HG03095 (cell line): ENCODE data around the gene CAMSAP1.

Experiments
- ATAC-seq: cut with Tn5 transposase; IDR thresholded peaks from one replicate; pipeline ENCODE4 v1.9.1; 2021; ENCODE audit warnings: moderate library complexity; ENCODE audit not compliant: unreplicated experiment

CAMSAP1 gene

GRCh38 chr9:135794361-135794885 is 112.9 kb downstream of the CAMSAP1 start:
- ATAC-seq: no peak

GRCh38 chr9:135794057-135794335 is 113.3 kb downstream of the CAMSAP1 start:
- ATAC-seq: no peak

- no peak for ATAC-seq
These were observed 113.9 kb downstream of the CAMSAP1 start for GRCh38 chr9:135793221-135794056.

GRCh38 chr9:135792268-135793128 is 114.8 kb downstream of the CAMSAP1 start:
- ATAC-seq: no peak

GRCh38 chr9:135791431-135792267 is 115.7 kb downstream of the CAMSAP1 start:
- no peak for ATAC-seq

GRCh38 chr9:135790850-135791249 is 116.5 kb downstream of the CAMSAP1 start:
- no peak for ATAC-seq

- ATAC-seq: no peak
These were observed 117.0 kb downstream of the CAMSAP1 start for GRCh38 chr9:135790356-135790755.

DNA sequence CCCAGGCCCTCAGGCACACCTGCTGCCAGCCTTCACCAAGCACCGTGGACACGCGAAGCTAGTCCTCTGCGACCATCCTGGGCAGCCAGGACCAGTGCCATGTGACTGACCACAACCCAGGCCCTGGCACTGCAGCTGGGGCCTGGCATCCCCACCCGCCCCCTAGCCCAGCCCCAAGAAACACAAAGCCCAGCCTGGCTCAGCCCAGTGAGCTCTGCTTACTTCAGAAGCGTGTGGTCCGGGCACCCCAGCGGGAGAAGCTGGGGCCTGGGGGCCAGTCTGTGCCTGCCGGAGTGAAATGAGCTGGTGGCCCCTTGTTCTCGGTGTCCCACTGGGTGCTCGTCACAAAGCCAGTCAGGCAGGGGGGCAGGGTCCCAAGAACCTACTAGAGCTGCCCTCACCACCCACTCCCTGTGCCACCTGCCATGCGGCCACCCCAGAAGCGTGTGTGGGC is 117.5 kb downstream of the CAMSAP1 start:
- ATAC-seq: no peak

DNA sequence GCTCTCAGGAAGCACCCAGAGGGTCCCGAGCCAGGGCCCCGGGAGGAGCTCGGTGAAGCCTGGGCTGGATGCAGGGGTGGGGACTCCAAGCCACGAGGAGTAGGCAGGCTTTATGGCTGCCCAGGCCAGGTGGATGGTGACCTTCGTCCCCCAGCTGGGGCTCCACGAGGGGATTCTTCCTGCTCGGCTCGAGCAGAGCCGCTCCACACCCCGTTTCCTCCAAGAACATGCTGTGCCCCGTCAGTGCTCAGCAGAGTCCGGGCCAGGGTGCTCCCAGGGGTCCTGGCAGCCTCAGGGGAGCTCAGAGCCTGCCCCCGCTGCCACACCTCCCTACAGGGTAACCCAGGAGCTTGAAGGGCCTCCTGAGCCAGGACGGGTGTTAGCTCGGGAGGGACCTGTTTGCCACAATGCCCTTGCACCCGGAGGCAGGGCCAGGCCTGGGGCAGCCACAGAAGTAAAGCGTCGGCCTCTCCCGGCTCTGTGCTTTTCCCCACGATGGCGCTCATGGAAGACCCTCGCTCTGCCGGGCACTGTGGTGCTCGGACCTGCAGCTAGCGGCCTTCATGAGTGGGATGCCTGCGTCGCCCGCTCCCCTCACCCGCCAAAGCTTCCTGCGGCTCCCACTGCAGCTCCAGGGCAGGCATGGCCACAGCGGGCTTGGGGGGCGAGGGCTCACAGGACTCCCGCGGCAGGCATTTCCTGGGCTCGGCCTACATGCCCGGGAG is 118.6 kb downstream of the CAMSAP1 start:
- no peak for ATAC-seq

GRCh38 chr9:135787776-135788575 is 119.4 kb downstream of the CAMSAP1 start:
- ATAC-seq: no peak

DNA sequence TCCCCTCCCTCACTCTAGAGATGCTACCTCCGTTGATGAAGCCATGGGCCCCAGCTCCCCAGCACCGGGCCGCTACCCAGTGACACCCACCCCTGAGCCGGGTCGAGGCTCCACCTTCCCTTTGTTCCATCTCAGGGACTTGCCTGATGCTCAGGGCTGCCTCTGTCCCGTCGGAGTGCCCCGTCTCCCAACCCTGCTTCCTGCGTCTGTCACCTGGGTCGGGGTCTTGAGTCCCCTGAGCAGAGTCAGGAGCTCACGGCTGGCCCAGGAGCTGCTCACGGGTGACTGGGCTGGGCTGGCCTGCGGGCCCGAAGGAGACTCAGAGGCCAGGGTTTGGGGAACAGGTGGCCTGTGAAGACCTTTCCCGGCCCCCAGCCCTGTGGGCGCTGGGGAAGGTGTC is 120.0 kb downstream of the CAMSAP1 start:
- ATAC-seq: no peak

- ATAC-seq: no peak
These were observed 121.1 kb downstream of the CAMSAP1 start for GRCh38 chr9:135786146-135786690.

GRCh38 chr9:135785013-135785575 is 122.3 kb downstream of the CAMSAP1 start:
- ATAC-seq: no peak

- ATAC-seq: no peak
These were observed 123.7 kb downstream of the CAMSAP1 start for GRCh38 chr9:135783540-135784245.

DNA sequence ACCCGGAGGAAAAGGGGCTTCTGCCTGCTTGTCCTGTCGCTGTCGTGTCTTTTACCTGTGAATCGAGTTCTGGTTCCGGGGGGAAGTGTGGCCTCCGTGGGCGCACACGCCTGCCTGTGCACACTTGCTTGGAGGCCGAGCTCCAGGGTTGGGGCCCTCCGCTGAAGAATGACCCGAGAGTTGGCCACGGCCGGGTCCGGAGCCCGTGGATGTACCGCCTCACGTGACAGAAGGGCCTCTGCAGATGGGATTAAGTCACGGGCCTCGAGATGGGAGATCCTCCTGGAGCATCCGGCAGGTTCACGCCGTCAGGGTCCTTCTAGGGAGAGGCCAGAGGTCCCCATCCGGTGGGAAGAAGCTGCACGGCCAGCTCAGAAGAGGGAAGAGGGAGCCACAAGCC is 124.4 kb downstream of the CAMSAP1 start:
- ATAC-seq: no peak

DNA sequence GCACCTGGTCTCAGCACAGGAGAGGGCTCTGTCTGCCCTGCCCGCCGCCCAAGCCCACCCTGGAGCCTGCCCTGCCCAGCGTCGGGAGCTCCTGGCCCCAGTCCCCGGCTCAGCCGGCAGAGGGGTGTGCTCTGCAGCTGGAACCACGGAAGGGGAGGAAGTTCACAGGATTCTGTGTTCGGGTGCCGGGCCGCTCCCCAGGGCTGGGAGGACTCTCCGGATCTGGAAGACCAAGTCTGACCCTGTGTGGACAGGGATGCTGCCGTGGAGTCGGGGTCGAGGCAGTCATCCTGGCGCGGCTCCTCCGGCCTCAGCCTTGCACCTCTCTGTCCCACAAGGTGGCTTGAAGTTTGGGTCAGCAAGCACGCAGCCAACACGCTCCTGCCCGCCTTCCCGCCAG is 126.7 kb downstream of the CAMSAP1 start:
- no peak for ATAC-seq

DNA sequence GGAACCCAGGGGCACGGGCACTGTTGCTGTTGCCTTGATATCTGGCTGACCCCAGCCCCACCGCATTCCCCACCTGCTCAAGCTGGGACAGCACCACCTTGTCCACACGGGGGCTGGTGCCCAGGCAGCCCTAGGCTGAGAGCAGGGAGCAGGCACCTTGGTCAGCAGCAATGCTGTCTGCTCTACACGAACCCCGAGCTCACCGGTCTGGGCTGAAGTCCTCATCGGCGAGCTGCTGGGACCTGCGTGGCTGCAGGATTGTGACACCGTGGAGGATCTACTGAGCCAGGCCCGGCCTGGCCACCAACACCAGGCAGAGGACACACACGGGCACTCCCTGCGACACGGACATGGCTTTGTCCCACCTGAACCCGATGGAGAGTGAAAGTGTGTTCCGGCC is 127.3 kb downstream of the CAMSAP1 start:
- ATAC-seq: no peak

DNA sequence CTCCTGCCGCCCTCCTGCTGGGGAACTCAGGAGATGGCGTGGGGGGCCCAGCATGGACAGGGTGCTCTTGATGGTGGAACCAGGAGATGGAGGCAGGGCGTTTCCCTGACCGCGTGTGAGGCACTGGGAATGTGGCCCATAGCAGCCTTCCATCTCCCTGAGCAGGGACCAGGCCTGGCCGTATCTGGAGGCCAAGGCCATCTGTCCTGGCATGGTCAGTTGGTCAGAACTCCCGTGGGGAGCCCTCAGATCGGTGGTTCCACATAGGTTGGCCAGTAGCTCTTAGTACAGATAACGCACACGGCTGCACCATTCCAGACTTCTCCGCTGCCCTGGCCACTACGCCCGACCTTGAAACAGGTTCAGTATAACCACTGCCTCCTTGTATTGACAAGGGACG is 127.8 kb downstream of the CAMSAP1 start:
- ATAC-seq: no peak
